Central memory CD4-positive, alpha-beta T cell (primary cell): ENCODE measurements around the gene MPPED2.

Experiments
- DNase-seq: peaks from one replicate; pipeline ENCODE4 v3.0.0; 2022
- total RNA-seq, 3 experiments: gene quantifications; one replicate each; lab custom pipeline; 2026; lab: John Stamatoyannopoulos, UW

MPPED2 gene
- 0 reads per million in 3 experiments for total RNA-seq

GRCh38 chr11:30586251-30587144, at the start of gene MPPED2:
MPPED2 (minus strand) TSS chr11:30586353; CDS start chr11:30580373, 5,980 bp downstream.
- DNase-seq, result no peak

GRCh38 chr11:30635401-30635989, 49.3 kb upstream of the MPPED2 start:
- DNase-seq, result no peak

- no peak for DNase-seq
Measured at GRCh38 chr11:30631148-30631547, 45.0 kb upstream of the MPPED2 start.

GRCh38 chr11:30619767-30620166, 33.6 kb upstream of the MPPED2 start:
- DNase-seq, result no peak

GRCh38 chr11:30617762-30618161, 31.6 kb upstream of the MPPED2 start:
- no peak for DNase-seq

GRCh38 chr11:30610628-30611027, 24.5 kb upstream of the MPPED2 start:
- DNase-seq, result no peak

- no peak for DNase-seq
Measured at GRCh38 chr11:30608534-30608933, 22.4 kb upstream of the MPPED2 start.

- DNase-seq, result no peak
Measured at GRCh38 chr11:30605036-30605605, 19.0 kb upstream of the MPPED2 start.

GRCh38 chr11:30603357-30603756, 17.2 kb upstream of the MPPED2 start:
- DNase-seq, result no peak

GRCh38 chr11:30596832-30597231, 10.7 kb upstream of the MPPED2 start:
- no peak for DNase-seq

GRCh38 chr11:30595934-30596333, 9.8 kb upstream of the MPPED2 start:
- no peak for DNase-seq

GRCh38 chr11:30594646-30595411, 8.7 kb upstream of the MPPED2 start:
- no peak for DNase-seq

- DNase-seq, result no peak
Measured at GRCh38 chr11:30587269-30587812, 1.2 kb upstream of the MPPED2 start.

- DNase-seq, result no peak
Measured at GRCh38 chr11:30585892-30586250, 282 bp downstream of the MPPED2 start.

GRCh38 chr11:30585125-30585891, 845 bp downstream of the MPPED2 start:
- DNase-seq, result no peak

GRCh38 chr11:30583476-30584280, 2.5 kb downstream of the MPPED2 start:
- DNase-seq, result no peak

GRCh38 chr11:30582726-30583125, 3.4 kb downstream of the MPPED2 start:
- no peak for DNase-seq

- DNase-seq, result no peak
Measured at GRCh38 chr11:30581675-30582074, 4.5 kb downstream of the MPPED2 start.

GRCh38 chr11:30580573-30580972, 5.6 kb downstream of the MPPED2 start:
- no peak for DNase-seq

GRCh38 chr11:30579415-30580175, 6.6 kb downstream of the MPPED2 start:
- DNase-seq, result no peak
